Hypothalamus (tissue), 51 donors: ENCODE results near the gene B4GAT1.
"Not testable (repeated sequence)": the region's sequence is repeated elsewhere in the genome, so short reads cannot be mapped to it uniquely, and the experiment has no call there.

Source experiments
- DNase-seq, 51 donors: peaks; one replicate each; lab custom pipeline; 2025; lab: John Stamatoyannopoulos, UW

The B4GAT1 gene

GRCh38 chr11:66363805-66364535 lies 16.5 kb upstream of the B4GAT1 start:
- peak in 4 of 51 donors; percentile 6 to 28 (median 14) for DNase-seq

- no peak for DNase-seq
Observed at GRCh38 chr11:66363187-66363601, 15.8 kb upstream of the B4GAT1 start.

GRCh38 chr11:66362481-66363147 lies 15.2 kb upstream of the B4GAT1 start:
- no peak for DNase-seq

- no peak for DNase-seq
Observed at GRCh38 chr11:66361502-66361941, 14.1 kb upstream of the B4GAT1 start.

- no peak for DNase-seq
Observed at GRCh38 chr11:66360406-66361073, 13.1 kb upstream of the B4GAT1 start.

GRCh38 chr11:66359662-66360087 lies 12.2 kb upstream of the B4GAT1 start:
- DNase-seq, result no peak

- not testable (repeated sequence) for DNase-seq
Observed at GRCh38 chr11:66350560-66351235, 3.3 kb upstream of the B4GAT1 start.

- DNase-seq, result no peak
Observed at GRCh38 chr11:66349084-66349386, 1.6 kb upstream of the B4GAT1 start.

- DNase-seq, result peak in 4 of 51 donors; percentile 19 to 53 (median 51)
Observed at GRCh38 chr11:66346476-66347424, 679 bp downstream of the B4GAT1 start.

GRCh38 chr11:66345316-66345649 lies 2.1 kb downstream of the B4GAT1 start:
- no peak for DNase-seq

GRCh38 chr11:66344550-66345315 lies 2.7 kb downstream of the B4GAT1 start, which contains the start of gene BRMS1:
BRMS1 (minus strand) TSS chr11:66345104; CDS start chr11:66342234, 2,870 bp downstream.
- peak; percentile 76 to 98 (median 95) for DNase-seq

GRCh38 chr11:66343176-66343575 lies 4.3 kb downstream of the B4GAT1 start:
- DNase-seq, result no peak

GRCh38 chr11:66341502-66342126 lies 5.8 kb downstream of the B4GAT1 start:
- no peak for DNase-seq

GRCh38 chr11:66340596-66341501 lies 6.6 kb downstream of the B4GAT1 start:
- DNase-seq, result no peak

- DNase-seq, result no peak
Observed at GRCh38 chr11:66339686-66340483, 7.5 kb downstream of the B4GAT1 start.

GRCh38 chr11:66339162-66339675 lies 8.2 kb downstream of the B4GAT1 start:
- DNase-seq, result no peak
